Mesendoderm (in vitro differentiated cells): Measurements from ENCODE around the gene TP53BP2.

Experiments
- DNase-seq: peaks from one replicate; pipeline ENCODE4 v3.0.0; 2013
- H2AK5ac ChIP-seq: 2 replicates; pipeline ENCODE4 v1.6.1; 2013; ENCODE audit warnings: low read length, inconsistent platforms
- H2BK120ac ChIP-seq: 2 replicates; pipeline ENCODE4 v1.6.1; 2013; ENCODE audit warnings: low read depth, mild to moderate bottlenecking, low read length, moderate library complexity, mixed read lengths
- H2BK15ac ChIP-seq: replicated peaks from 2 replicates; pipeline ENCODE4 v1.6.1; 2013; ENCODE audit warnings: low read depth, mild to moderate bottlenecking, moderate library complexity
- H2BK5ac ChIP-seq: 2 replicates; pipeline ENCODE4 v1.6.1; 2013; ENCODE audit warnings: low read length, inconsistent platforms
- H3K18ac ChIP-seq: 2 replicates; pipeline ENCODE4 v1.6.1; 2013; ENCODE audit warnings: mild to moderate bottlenecking, low read length, mixed read lengths
- H3K23ac ChIP-seq: one replicate; pipeline ENCODE4 v1.6.1; 2013; ENCODE audit warnings: low read length
- H3K27ac ChIP-seq: 2 replicates; pipeline ENCODE4 v1.5.1; 2013; ENCODE audit warnings: low read depth, mild to moderate bottlenecking, inconsistent platforms, low read length, moderate library complexity
- H3K27me3 ChIP-seq: 2 replicates; pipeline ENCODE4 v1.6.1; 2013; ENCODE audit warnings: low read length, control low read depth, mild to moderate bottlenecking, inconsistent platforms; ENCODE audit not compliant: insufficient read depth, poor library complexity
- H3K36me3 ChIP-seq: 2 replicates; pipeline ENCODE4 v1.6.1; 2013; ENCODE audit warnings: low read length, inconsistent platforms; ENCODE audit not compliant: control insufficient read depth, insufficient read depth
- H3K4ac ChIP-seq: one replicate; pipeline ENCODE4 v1.6.1; 2013; ENCODE audit warnings: low read depth, mild to moderate bottlenecking, low read length, moderate library complexity
- H3K4me1 ChIP-seq: 2 replicates; pipeline ENCODE4 v1.6.1; 2013; ENCODE audit warnings: low read depth, low read length, inconsistent platforms; ENCODE audit not compliant: control insufficient read depth
- H3K4me2 ChIP-seq: 2 replicates; pipeline ENCODE4 v1.6.1; 2013; ENCODE audit warnings: low read length
- H3K4me3 ChIP-seq: 2 replicates; pipeline ENCODE4 v1.5.1; 2013; ENCODE audit warnings: mild to moderate bottlenecking, low read length
- H3K56ac ChIP-seq: one replicate; pipeline ENCODE4 v1.6.1; 2013; ENCODE audit warnings: low read length
- H3K79me1 ChIP-seq: 2 replicates; pipeline ENCODE4 v1.6.1; 2013; ENCODE audit warnings: low read length, inconsistent platforms
- H3K79me2 ChIP-seq: 2 replicates; pipeline ENCODE4 v1.6.1; 2013; ENCODE audit warnings: mild to moderate bottlenecking, low read length; ENCODE audit not compliant: control insufficient read depth, insufficient read depth
- H3K9ac ChIP-seq: 2 replicates; pipeline ENCODE4 v1.6.1; 2013; ENCODE audit warnings: low read length, inconsistent platforms
- H4K5ac ChIP-seq: one replicate; pipeline ENCODE4 v1.6.1; 2013; ENCODE audit warnings: low read length
- H4K8ac ChIP-seq: one replicate; pipeline ENCODE4 v1.6.1; 2013; ENCODE audit warnings: low read depth, mild to moderate bottlenecking, control low read depth, low read length, moderate library complexity
- WGBS: extraction: QIAGEN DNeasy Blood & Tissue Kit; methylation state at CpG from one replicate; pipeline ENCODE4 v1.1.7; 2013; ENCODE audit warnings: low lambda C conversion rate, missing lambda C conversion rate; ENCODE audit not compliant: insufficient coverage; ENCODE audit errors: extremely low coverage; 5-methylcytosine and 5-hydroxymethylcytosine counted together

The TP53BP2 gene

GRCh38 chr1:223756806-223757700 is 88.7 kb downstream of the TP53BP2 start:
- WGBS: no CpG with 5 or more reads among the region's 20 CpGs
- Histone ChIP-seq H3K18ac (no peak overlapping the region), H3K4me1 (peaks cover 13% of the 10 kb centered on the region), H4K5ac (no peak overlapping the region), H3K36me3 (no peaks in the 10 kb centered on the region), H2AK5ac (no peak overlapping the region), H3K27ac (no peak overlapping the region), H3K27me3 (no peaks in the 10 kb centered on the region), H3K56ac (no peak overlapping the region), H3K79me1 (no peaks in the 10 kb centered on the region), H3K4ac (no peak overlapping the region), H2BK5ac (no peak overlapping the region), H4K8ac (no peak overlapping the region), H3K23ac (no peak overlapping the region), H3K4me3 (no peak overlapping the region), H2BK120ac (no peak overlapping the region), H3K9ac (no peak overlapping the region), H2BK15ac (no peak overlapping the region), H3K4me2 (no peak overlapping the region), H3K79me2 (no peaks in the 10 kb centered on the region)
- no peak for DNase-seq

DNA sequence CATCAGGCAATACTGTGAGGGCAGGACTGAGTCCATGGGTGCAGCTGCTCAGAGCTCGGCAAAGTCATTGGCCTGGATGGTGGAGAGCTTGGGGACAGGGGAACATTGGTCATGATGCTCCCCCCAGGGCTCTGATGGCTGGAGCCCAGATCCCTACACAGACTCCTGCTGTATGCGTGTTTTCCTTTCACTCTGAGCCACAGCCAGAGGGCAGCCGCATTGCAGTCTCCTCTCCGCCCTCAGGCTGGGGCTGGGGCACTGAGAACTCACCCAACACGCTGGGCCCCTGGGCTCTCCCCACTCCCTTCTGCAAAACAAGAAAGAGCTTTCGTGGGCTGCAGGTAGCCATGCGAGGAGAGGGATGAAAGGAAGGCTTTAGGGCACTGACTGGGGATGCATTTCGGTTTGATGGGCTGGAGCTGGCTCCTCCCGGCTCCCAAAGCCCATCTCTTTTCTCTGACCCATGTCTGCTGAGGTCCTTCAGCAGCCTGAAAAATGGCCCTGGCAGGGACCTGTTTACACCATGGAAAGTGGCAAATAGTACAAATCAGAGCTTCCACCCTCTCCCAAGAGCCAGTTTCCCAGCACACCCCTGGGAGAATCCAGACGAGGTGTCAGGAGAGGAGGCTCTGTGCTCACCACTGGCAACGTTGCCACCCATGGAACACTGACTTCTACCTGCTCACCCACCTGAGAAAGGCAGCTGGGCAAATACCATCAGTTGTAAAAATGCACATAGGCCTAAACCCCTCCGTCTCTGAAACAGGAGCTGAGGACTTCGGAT is 89.6 kb downstream of the TP53BP2 start:
- no peak overlapping the region for H3K56ac ChIP-seq
- H4K8ac ChIP-seq: no peak overlapping the region
- peaks cover 10% of the 10 kb centered on the region for H3K4me1 ChIP-seq
- no peak overlapping the region for H2BK15ac ChIP-seq
- no peaks in the 10 kb centered on the region for H3K27me3 ChIP-seq
- H4K5ac ChIP-seq: no peak overlapping the region
- H3K36me3 ChIP-seq: peaks cover 1% of the 10 kb centered on the region
- no peaks in the 10 kb centered on the region for H3K79me2 ChIP-seq
- no peak overlapping the region for H2BK120ac ChIP-seq
- H2AK5ac ChIP-seq: no peak overlapping the region
- no peaks in the 10 kb centered on the region for H3K79me1 ChIP-seq
- no peak overlapping the region for H2BK5ac ChIP-seq
- no peak overlapping the region for H3K9ac ChIP-seq
- no peak overlapping the region for H3K18ac ChIP-seq
- H3K4me3 ChIP-seq: no peak overlapping the region
- H3K23ac ChIP-seq: no peak overlapping the region
- no peak for DNase-seq
- no peak overlapping the region for H3K27ac ChIP-seq
- H3K4ac ChIP-seq: no peak overlapping the region
- WGBS: no CpG with 5 or more reads among the region's 13 CpGs
- no peak overlapping the region for H3K4me2 ChIP-seq

DNA sequence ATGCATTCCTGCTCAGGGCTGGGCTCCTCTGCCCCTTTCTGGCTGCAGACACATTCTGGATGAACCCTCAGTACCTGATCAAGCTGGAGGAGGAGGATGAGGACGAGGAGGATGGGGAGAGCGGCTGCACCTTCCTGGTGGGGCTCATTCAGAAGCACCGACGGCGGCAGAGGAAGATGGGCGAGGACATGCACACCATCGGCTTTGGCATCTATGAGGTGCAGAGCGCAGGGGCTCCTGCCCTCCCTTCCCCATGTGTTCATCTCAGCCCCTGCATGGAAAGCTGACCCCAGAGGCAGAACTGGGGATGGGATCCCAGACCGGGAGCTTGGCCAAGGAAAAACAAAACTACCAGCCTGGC is 90.3 kb downstream of the TP53BP2 start:
- Histone ChIP-seq H2BK5ac (no peak overlapping the region), H3K4ac (no peak overlapping the region), H3K79me2 (no peaks in the 10 kb centered on the region), H3K4me1 (peaks cover 10% of the 10 kb centered on the region), H2BK120ac (no peak overlapping the region), H3K4me3 (no peak overlapping the region), H3K79me1 (no peaks in the 10 kb centered on the region), H3K9ac (no peak overlapping the region), H3K4me2 (no peak overlapping the region), H3K23ac (no peak overlapping the region), H3K27me3 (no peaks in the 10 kb centered on the region), H4K5ac (no peak overlapping the region), H3K36me3 (peaks cover 2% of the 10 kb centered on the region), H4K8ac (no peak overlapping the region), H3K56ac (no peak overlapping the region), H2AK5ac (no peak overlapping the region), H3K27ac (no peak overlapping the region), H2BK15ac (no peak overlapping the region), H3K18ac (no peak overlapping the region)
- no peak for DNase-seq
- WGBS: no CpG with 5 or more reads among the region's 9 CpGs

DNA sequence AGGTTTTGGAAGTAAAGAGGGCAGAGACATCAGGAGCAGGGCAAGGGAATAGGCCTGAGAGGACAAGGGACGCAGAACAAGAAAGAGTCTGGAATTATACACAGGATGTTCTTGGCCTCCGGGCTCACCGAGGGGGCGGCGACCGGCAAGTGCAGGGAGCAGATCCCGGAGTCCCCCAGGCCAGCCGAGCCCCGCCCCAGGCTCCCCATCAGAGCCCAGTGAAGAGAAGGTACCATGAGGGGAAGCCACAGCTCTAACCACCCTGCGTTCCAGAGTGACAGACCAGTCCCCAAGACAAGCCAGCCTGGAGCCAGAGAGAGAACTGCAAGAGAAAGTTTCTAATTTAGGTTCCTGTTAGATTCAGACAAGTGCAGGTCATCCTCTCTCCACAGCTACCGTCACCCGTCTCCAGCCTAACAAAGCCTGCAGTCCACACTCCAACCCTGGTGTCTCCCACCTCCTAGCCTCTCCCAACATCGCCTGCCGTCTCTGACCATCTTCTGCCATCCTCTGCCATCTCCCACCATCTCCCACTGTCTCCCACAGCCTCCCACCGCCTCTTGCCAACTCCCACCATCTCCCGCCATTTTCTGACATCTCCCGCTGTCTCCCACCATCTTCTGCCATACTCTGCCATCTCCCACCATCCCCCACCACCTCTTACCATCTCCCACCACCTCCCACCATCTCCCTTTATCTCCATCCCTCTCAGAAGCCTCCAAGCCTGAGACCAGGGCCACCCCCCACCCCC is 90.9 kb downstream of the TP53BP2 start:
- H3K4ac ChIP-seq: no peak overlapping the region
- H2BK15ac ChIP-seq: no peak overlapping the region
- no peak overlapping the region for H3K4me2 ChIP-seq
- no peak for DNase-seq
- no peak overlapping the region for H3K56ac ChIP-seq
- H4K5ac ChIP-seq: no peak overlapping the region
- no peak overlapping the region for H3K18ac ChIP-seq
- no peak overlapping the region for H2AK5ac ChIP-seq
- no peaks in the 10 kb centered on the region for H3K79me1 ChIP-seq
- H3K36me3 ChIP-seq: peaks cover 2% of the 10 kb centered on the region
- no peaks in the 10 kb centered on the region for H3K79me2 ChIP-seq
- H3K4me3 ChIP-seq: no peak overlapping the region
- H2BK5ac ChIP-seq: no peak overlapping the region
- no peak overlapping the region for H4K8ac ChIP-seq
- peaks cover 10% of the 10 kb centered on the region for H3K4me1 ChIP-seq
- no peak overlapping the region for H3K27ac ChIP-seq
- no peaks in the 10 kb centered on the region for H3K27me3 ChIP-seq
- no CpG with 5 or more reads among the region's 17 CpGs for WGBS
- H3K9ac ChIP-seq: no peak overlapping the region
- no peak overlapping the region for H3K23ac ChIP-seq
- H2BK120ac ChIP-seq: no peak overlapping the region

DNA sequence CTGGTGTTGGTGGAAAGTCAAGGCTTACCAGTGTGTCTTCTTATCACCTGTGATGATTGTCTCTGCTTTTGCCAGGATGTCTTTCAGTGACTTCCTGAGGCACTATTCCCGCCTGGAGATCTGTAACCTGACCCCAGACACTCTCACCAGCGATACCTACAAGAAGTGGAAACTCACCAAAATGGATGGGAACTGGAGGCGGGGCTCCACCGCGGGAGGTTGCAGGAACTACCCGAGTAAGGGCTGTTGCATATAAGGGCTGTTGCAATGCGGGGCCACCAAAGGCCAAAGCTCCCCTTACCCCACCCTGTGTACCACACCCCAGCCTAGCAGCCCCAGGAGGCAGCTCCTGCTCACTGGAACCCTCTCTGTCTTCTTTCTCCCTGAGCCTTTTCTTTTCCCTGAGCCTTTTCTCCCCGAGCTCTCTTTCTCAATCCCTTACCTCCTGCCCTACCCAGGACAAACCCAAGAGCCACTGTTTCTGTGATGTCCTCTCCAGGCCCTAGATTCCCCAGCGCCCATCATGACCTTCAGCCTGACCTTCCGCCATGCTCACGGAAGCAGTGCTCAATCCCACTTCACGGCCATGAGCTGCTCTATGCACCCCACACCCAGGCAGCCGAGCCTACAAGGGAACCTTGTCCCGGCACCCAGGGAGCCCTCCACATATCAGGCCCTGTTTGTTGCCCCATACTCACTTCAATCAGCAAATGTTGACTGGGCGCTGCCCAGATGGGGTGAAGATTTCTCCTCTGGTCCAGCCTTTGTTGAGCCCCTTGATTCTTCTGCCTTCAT is 92.8 kb downstream of the TP53BP2 start:
- Histone ChIP-seq H3K27ac (peak overlapping the region; percentile 9), H3K36me3 (peaks cover 2% of the 10 kb centered on the region), H3K27me3 (no peaks in the 10 kb centered on the region), H3K4ac (no peak overlapping the region), H3K4me2 (no peak overlapping the region), H3K23ac (no peak overlapping the region), H4K8ac (no peak overlapping the region), H3K79me2 (no peaks in the 10 kb centered on the region), H3K56ac (peak overlapping the region; percentile 83), H2BK15ac (no peak overlapping the region), H3K4me1 (peaks cover 12% of the 10 kb centered on the region), H3K79me1 (no peaks in the 10 kb centered on the region), H2AK5ac (peak overlapping the region; percentile 76), H3K18ac (peak overlapping the region; percentile 13), H3K9ac (peak overlapping the region; percentile 26), H3K4me3 (no peak overlapping the region), H4K5ac (no peak overlapping the region), H2BK120ac (no peak overlapping the region), H2BK5ac (peak overlapping the region; percentile 69)
- DNase-seq: peak; percentile 96
- WGBS: no CpG with 5 or more reads among the region's 15 CpGs
